T-cell (primary cell): ENCODE measurements around the gene BRAT1. TPM values are rescaled to one million over a fixed set of nuclear protein-coding genes. Genes with fewer than 3 reads are reported as not detected.
"Not testable (repeated sequence)": the region's sequence is repeated elsewhere in the genome, so short reads cannot be mapped to it uniquely, and the experiment has no call there.

ENCODE experiments used
- ATAC-seq, 4 experiments: fragments of 200-7000 bp in 3 of 4; fragments of 150-1000 bp in 1 of 4; cut with Tn5 transposase; replicated peaks in 1 of 4; 1 replicate in 3 of 4; 2 replicates in 1 of 4; pipeline ENCODE4 v1.10.0; 2021; ENCODE audit warnings: moderate library complexity in 3 of 4, mild to moderate bottlenecking in 2 of 4, moderate number of reproducible peaks in 1 of 4
- CTCF ChIA-PET, 2 donors: fragments of 300-600 bp; sonication (Branson Sonifier 250); formaldehyde crosslinking; loops; one replicate each; lab custom pipeline; 2022; ENCODE audit warnings: antibody characterized with exemption in 2 of 2; lab: Charles Lee
- POLR2A ChIA-PET, 2 donors: fragments of 300-600 bp; sonication (Branson Sonifier 250); formaldehyde crosslinking; loops; one replicate each; lab custom pipeline; 2022; ENCODE audit warnings: antibody characterized with exemption in 2 of 2; lab: Charles Lee
- DNase-seq, 35 experiments: peaks; one replicate each; pipeline versions ENCODE4 v3.0.0 to v3.0.0-alpha.2; 2013 to 2023
- H3K27ac ChIP-seq: one replicate; pipeline ENCODE4 v1.5.1; 2013; ENCODE audit warnings: low read length
- H3K27me3 ChIP-seq, 2 experiments: replicated peaks in 1 of 2; 1 replicate in 1 of 2; 2 replicates in 1 of 2; pipeline versions ENCODE4 v1.6.1 to v1.7.0; 2013; ENCODE audit warnings: low read length in 1 of 2, mixed read lengths in 1 of 2; ENCODE audit not compliant: control insufficient read depth in 2 of 2, insufficient read depth in 2 of 2; ENCODE audit errors: extremely low read depth in 1 of 2
- H3K36me3 ChIP-seq, 2 donors: 1 replicate in 1 of 2; 2 replicates in 1 of 2; pipeline versions ENCODE4 v1.6.1 to v1.7.0; 2013; ENCODE audit warnings: low read length in 1 of 2; ENCODE audit not compliant: control insufficient read depth in 2 of 2, insufficient read depth in 1 of 2; ENCODE audit errors: extremely low read depth in 1 of 2
- H3K4me1 ChIP-seq, 2 experiments: 1 replicate in 1 of 2; 2 replicates in 1 of 2; pipeline versions ENCODE4 v1.6.1 to v1.7.0; 2013; ENCODE audit warnings: low read length in 2 of 2, mixed read lengths in 1 of 2; ENCODE audit not compliant: insufficient read depth in 2 of 2, control insufficient read depth in 1 of 2; ENCODE audit errors: extremely low read depth in 1 of 2
- H3K4me3 ChIP-seq, 2 donors: 1 replicate in 1 of 2; 2 replicates in 1 of 2; pipeline versions ENCODE4 v1.5.1 to v1.7.0; 2013; ENCODE audit warnings: mild to moderate bottlenecking in 2 of 2, low read length in 1 of 2, moderate library complexity in 1 of 2; ENCODE audit not compliant: control insufficient read depth in 1 of 2; ENCODE audit errors: extremely low read depth in 1 of 2
- H3K9me3 ChIP-seq: 2 replicates; pipeline ENCODE4 v1.7.0; 2013
- H3K27ac Mint-ChIP-seq, 2 donors: one replicate each; pipeline ENCODE4 v1.8.0; 2020 to 2021; ENCODE audit warnings: mild to moderate bottlenecking in 2 of 2, mixed read lengths in 2 of 2
- H3K27me3 Mint-ChIP-seq, 2 donors: one replicate each; pipeline ENCODE4 v1.8.0; 2021 to 2022; ENCODE audit warnings: mixed read lengths in 2 of 2
- H3K36me3 Mint-ChIP-seq: one replicate; pipeline ENCODE4 v1.8.0; 2021; ENCODE audit warnings: mixed read lengths
- H3K4me1 Mint-ChIP-seq, 3 donors: one replicate each; pipeline ENCODE4 v1.8.0; 2020 to 2022; ENCODE audit warnings: mixed read lengths in 3 of 3, mild to moderate bottlenecking in 1 of 3
- H3K4me3 Mint-ChIP-seq, 3 donors: one replicate each; pipeline ENCODE4 v1.8.0; 2020 to 2022; ENCODE audit warnings: mild to moderate bottlenecking in 3 of 3, mixed read lengths in 3 of 3, moderate library complexity in 3 of 3
- H3K9me3 Mint-ChIP-seq, 3 donors: one replicate each; pipeline ENCODE4 v1.8.0; 2020 to 2022; ENCODE audit warnings: mixed read lengths in 3 of 3
- WGBS: methylation state at CpG from one replicate; pipeline ENCODE4 v1.1.5; 2013; ENCODE audit warnings: missing lambda C conversion rate; ENCODE audit not compliant: insufficient coverage; 5-methylcytosine and 5-hydroxymethylcytosine counted together
- total RNA-seq, 35 experiments: library from RNA in 6 of 35; stranded (reverse) in 6 of 35; fragments of 120-200 nt in 1 of 35; gene quantifications; one replicate each; pipeline versions ENCODE4 v1.2.1 to v1.2.4 and lab custom pipeline; 2013 to 2026

BRAT1 gene
- total RNA-seq, 5 donors from 2014 or later (not counting 1 experiment from before 2014, with no cell fraction given): 23.6 to 46.2 (median 43.1) TPM

GRCh38 chr7:2532816-2533215, 22.5 kb downstream of the BRAT1 start:
- H3K4me3 Mint-ChIP-seq, H3K27me3 Mint-ChIP-seq, H3K27ac ChIP-seq, H3K4me3 ChIP-seq, DNase-seq, H3K27me3 ChIP-seq, H3K9me3 Mint-ChIP-seq, H3K27ac Mint-ChIP-seq, ATAC-seq, H3K36me3 Mint-ChIP-seq, H3K9me3 ChIP-seq, CTCF ChIA-PET, POLR2A ChIA-PET: not testable (repeated sequence)
- H3K4me1 ChIP-seq: peaks cover 25 to 35% of the 10 kb centered on the region in 2 experiments
- H3K4me1 Mint-ChIP-seq: peaks cover 34 to 41% (median 37%) of the 10 kb centered on the region in 3 donors
- WGBS: 100% methylated on average over 2 of the region's 8 CpGs
- H3K36me3 ChIP-seq: peaks cover 3 to 14% of the 10 kb centered on the region in 2 donors

- ATAC-seq, POLR2A ChIA-PET, H3K27me3 Mint-ChIP-seq, H3K36me3 Mint-ChIP-seq, H3K4me3 Mint-ChIP-seq, H3K27me3 ChIP-seq, H3K27ac ChIP-seq, H3K4me3 ChIP-seq, H3K9me3 ChIP-seq, H3K9me3 Mint-ChIP-seq, CTCF ChIA-PET: not testable (repeated sequence)
- peak in 1 of 35 experiments; percentile 8 for DNase-seq
- Mint-ChIP-seq H3K4me1 (peaks cover 40 to 47% (median 42%) of the 10 kb centered on the region in 3 donors), H3K27ac (peak overlapping the region; percentile 37 to 74)
- H3K36me3 ChIP-seq: peaks cover 4 to 16% of the 10 kb centered on the region in 2 donors
- 82% methylated on average over 4 of the region's 15 CpGs for WGBS
- peaks cover 30 to 40% of the 10 kb centered on the region in 2 experiments for H3K4me1 ChIP-seq
These were observed 23.0 kb downstream of the BRAT1 start for GRCh38 chr7:2532199-2532772.

GRCh38 chr7:2531796-2532110, 23.6 kb downstream of the BRAT1 start:
- POLR2A ChIA-PET, H3K4me3 Mint-ChIP-seq: not testable (repeated sequence)
- WGBS: no CpG with 5 or more reads among the region's 17 CpGs

GRCh38 chr7:2530994-2531795, 24.1 kb downstream of the BRAT1 start:
- 84% methylated on average over 18 of the region's 43 CpGs for WGBS
- H3K27me3 ChIP-seq, CTCF ChIA-PET, H3K9me3 Mint-ChIP-seq, H3K27me3 Mint-ChIP-seq, POLR2A ChIA-PET, H3K36me3 Mint-ChIP-seq, H3K9me3 ChIP-seq: not testable (repeated sequence)
- H3K27ac Mint-ChIP-seq: peak overlapping the region; percentile 86 to 97
- H3K4me3 Mint-ChIP-seq: peak overlapping the region in 2 of 3 donors; percentile 70 to 71
- peaks cover 10 to 27% of the 10 kb centered on the region in 2 donors for H3K36me3 ChIP-seq
- peak in 3 of 35 experiments; percentile 2 to 3 (median 2) for DNase-seq
- H3K4me3 ChIP-seq: peak overlapping the region in 1 of 2 donors; percentile 46
- H3K4me1 Mint-ChIP-seq: peaks cover 49 to 58% (median 50%) of the 10 kb centered on the region in 3 donors
- peak overlapping the region; percentile 95 for H3K27ac ChIP-seq
- H3K4me1 ChIP-seq: peaks cover 34 to 51% of the 10 kb centered on the region in 2 experiments
- ATAC-seq: peak in 1 of 4 experiments; percentile 1

More at GRCh38 chr7:2531796-2532110, 23.6 kb downstream of the BRAT1 start:
- H3K9me3 Mint-ChIP-seq, ATAC-seq, H3K4me3 ChIP-seq, H3K27me3 ChIP-seq, H3K9me3 ChIP-seq, H3K27ac Mint-ChIP-seq, H3K27ac ChIP-seq, H3K36me3 Mint-ChIP-seq, H3K27me3 Mint-ChIP-seq, CTCF ChIA-PET: not testable (repeated sequence)
- peaks cover 10 to 22% of the 10 kb centered on the region in 2 donors for H3K36me3 ChIP-seq
- peaks cover 43 to 52% (median 46%) of the 10 kb centered on the region in 3 donors for H3K4me1 Mint-ChIP-seq
- peaks cover 34 to 46% of the 10 kb centered on the region in 2 experiments for H3K4me1 ChIP-seq
- peak in 3 of 35 experiments; percentile 3 to 44 (median 9) for DNase-seq

- Histone ChIP-seq H3K4me1 (peaks cover 36 to 60% of the 10 kb centered on the region in 2 experiments), H3K9me3 (no peaks in the 10 kb centered on the region), H3K27ac (peak overlapping the region; percentile 95), H3K4me3 (peak overlapping the region; percentile 44 to 46), H3K27me3 (no peaks in the 10 kb centered on the region), H3K36me3 (peaks cover 12 to 36% of the 10 kb centered on the region in 2 donors)
- ChIA-PET CTCF (interaction anchor here in 1 of 2 donors (0.6 to 0.8 kb wide), 2 partner anchors 10 to 176 kb away, joined by 3 to 7 read pairs; partner anchors contain the start of gene EIF3B), POLR2A (no interaction called here)
- Mint-ChIP-seq H3K36me3 (peaks cover 6% of the 10 kb centered on the region), H3K4me1 (peaks cover 55 to 65% (median 56%) of the 10 kb centered on the region in 3 donors), H3K27me3 (no peaks in the 10 kb centered on the region), H3K27ac (peak overlapping the region; percentile 86 to 97), H3K9me3 (no peaks in the 10 kb centered on the region), H3K4me3 (peak overlapping the region; percentile 57 to 74 (median 70))
- DNase-seq (peak; percentile 70 to 91 (median 82)), ATAC-seq (peak; percentile 75 to 80 (median 76))
- WGBS: 3% methylated on average over 8 of the region's 16 CpGs
These were observed 25.0 kb downstream of the BRAT1 start for GRCh38 chr7:2530071-2530987.
